ENCODE measurements around the gene SGPP2. TPM values are rescaled to one million over a fixed set of nuclear protein-coding genes. Genes with fewer than 3 reads are reported as not detected.

The SGPP2 gene
- total and polyA plus RNA-seq, 2 experiments from 2014 or later, result 0.08 TPM; not detected in 1

DNA sequence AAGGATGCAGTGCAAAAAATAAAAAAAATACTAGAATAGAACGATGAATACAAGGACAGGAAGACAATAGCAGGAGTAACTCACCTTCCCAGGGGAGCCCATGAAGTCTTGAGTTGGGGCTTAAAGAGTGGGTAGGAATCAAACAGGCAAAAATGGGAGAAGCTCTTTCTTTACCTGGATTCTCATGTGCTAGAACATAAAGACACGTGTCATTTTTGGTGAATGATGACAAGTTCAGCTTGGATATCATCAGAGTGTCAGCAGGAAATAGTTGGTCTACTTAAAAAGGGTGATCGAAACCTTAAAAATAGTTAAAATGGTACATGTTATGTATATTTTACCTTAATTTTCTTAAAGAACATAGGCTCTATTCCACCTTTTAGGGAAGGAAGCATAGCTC, 5.7 kb downstream of the SGPP2 start (continued):
- TF ChIP-seq, protein P1, sequence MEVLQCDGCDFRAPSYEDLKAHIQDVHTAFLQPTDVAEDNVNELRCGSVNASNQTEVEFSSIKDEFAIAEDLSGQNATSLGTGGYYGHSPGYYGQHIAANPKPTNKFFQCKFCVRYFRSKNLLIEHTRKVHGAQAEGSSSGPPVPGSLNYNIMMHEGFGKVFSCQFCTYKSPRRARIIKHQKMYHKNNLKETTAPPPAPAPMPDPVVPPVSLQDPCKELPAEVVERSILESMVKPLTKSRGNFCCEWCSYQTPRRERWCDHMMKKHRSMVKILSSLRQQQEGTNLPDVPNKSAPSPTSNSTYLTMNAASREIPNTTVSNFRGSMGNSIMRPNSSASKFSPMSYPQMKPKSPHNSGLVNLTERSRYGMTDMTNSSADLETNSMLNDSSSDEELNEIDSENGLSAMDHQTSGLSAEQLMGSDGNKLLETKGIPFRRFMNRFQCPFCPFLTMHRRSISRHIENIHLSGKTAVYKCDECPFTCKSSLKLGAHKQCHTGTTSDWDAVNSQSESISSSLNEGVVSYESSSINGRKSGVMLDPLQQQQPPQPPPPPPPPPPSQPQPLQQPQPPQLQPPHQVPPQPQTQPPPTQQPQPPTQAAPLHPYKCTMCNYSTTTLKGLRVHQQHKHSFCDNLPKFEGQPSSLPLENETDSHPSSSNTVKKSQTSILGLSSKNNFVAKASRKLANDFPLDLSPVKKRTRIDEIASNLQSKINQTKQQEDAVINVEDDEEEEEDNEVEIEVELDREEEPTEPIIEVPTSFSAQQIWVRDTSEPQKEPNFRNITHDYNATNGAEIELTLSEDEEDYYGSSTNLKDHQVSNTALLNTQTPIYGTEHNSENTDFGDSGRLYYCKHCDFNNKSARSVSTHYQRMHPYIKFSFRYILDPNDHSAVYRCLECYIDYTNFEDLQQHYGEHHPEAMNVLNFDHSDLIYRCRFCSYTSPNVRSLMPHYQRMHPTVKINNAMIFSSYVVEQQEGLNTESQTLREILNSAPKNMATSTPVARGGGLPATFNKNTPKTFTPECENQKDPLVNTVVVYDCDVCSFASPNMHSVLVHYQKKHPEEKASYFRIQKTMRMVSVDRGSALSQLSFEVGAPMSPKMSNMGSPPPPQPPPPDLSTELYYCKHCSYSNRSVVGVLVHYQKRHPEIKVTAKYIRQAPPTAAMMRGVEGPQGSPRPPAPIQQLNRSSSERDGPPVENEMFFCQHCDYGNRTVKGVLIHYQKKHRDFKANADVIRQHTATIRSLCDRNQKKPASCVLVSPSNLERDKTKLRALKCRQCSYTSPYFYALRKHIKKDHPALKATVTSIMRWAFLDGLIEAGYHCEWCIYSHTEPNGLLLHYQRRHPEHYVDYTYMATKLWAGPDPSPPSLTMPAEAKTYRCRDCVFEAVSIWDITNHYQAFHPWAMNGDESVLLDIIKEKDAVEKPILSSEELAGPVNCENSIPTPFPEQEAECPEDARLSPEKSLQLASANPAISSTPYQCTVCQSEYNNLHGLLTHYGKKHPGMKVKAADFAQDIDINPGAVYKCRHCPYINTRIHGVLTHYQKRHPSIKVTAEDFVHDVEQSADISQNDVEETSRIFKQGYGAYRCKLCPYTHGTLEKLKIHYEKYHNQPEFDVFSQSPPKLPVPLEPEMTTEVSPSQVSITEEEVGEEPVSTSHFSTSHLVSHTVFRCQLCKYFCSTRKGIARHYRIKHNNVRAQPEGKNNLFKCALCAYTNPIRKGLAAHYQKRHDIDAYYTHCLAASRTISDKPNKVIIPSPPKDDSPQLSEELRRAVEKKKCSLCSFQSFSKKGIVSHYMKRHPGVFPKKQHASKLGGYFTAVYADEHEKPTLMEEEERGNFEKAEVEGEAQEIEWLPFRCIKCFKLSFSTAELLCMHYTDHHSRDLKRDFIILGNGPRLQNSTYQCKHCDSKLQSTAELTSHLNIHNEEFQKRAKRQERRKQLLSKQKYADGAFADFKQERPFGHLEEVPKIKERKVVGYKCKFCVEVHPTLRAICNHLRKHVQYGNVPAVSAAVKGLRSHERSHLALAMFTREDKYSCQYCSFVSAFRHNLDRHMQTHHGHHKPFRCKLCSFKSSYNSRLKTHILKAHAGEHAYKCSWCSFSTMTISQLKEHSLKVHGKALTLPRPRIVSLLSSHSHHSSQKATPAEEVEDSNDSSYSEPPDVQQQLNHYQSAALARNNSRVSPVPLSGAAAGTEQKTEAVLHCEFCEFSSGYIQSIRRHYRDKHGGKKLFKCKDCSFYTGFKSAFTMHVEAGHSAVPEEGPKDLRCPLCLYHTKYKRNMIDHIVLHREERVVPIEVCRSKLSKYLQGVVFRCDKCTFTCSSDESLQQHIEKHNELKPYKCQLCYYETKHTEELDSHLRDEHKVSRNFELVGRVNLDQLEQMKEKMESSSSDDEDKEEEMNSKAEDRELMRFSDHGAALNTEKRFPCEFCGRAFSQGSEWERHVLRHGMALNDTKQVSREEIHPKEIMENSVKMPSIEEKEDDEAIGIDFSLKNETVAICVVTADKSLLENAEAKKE (CRISPR knock-in tag; IDR thresholded peaks at IDR 0.05), result no peak
- no peak for TF ChIP-seq ZNF331 (CRISPR knock-in tag; IDR thresholded peaks at IDR 0.05; ENCODE audit: low read depth)
- TF ChIP-seq JUNB (IDR thresholded peaks at IDR 0.05; ENCODE audit: unreplicated experiment), result no peak

DNA sequence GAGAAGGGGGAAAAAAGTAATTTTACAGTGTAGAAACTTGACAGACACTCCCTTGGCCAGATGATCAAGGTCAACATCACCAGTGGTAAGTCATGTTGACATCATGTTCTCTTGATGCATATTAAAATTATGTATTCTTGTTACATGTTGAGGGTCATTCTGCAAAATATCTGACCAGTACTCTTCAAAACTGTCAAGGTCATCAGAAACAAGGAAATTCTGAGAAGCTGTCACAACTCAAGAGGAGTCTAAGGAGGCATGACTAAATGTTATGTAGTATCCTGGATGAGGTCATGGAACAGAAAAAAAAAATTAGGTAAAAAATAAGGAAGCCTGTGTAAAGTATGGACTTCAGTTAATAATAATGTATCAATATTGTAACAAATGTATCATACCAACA, 6.3 kb downstream of the SGPP2 start:
- Histone ChIP-seq H3K27ac (ENCODE audit: low read depth) (no peak overlapping the region), H3K27me3 (ENCODE audit: insufficient read depth) (peaks cover 97% of the 10 kb centered on the region), H2AFZ (no peak overlapping the region), H3K4me2 (no peak overlapping the region), H3F3A (replicated peaks; ENCODE audit: low read depth) (no peaks in the 10 kb centered on the region), H3K36me3 (ENCODE audit: insufficient read depth) (no peaks in the 10 kb centered on the region), H3K4me3 (no peak overlapping the region), H3K79me2 (replicated peaks; ENCODE audit: insufficient read depth) (no peaks in the 10 kb centered on the region), H3K9me2 (ENCODE audit: insufficient read depth) (no peaks in the 10 kb centered on the region), H3K4me1 (ENCODE audit: insufficient read depth) (peaks cover 4% of the 10 kb centered on the region; the same call in 1 of the 2 replicates), H4K20me1 (replicated peaks; ENCODE audit: insufficient read depth) (peaks cover 12% of the 10 kb centered on the region)
- no peak overlapping the region for H3K27ac Mint-ChIP-seq
- H3K9me3 Mint-ChIP-seq, result no peaks in the 10 kb centered on the region
- H3K4me3 Mint-ChIP-seq, result no peak overlapping the region
- H3K36me3 Mint-ChIP-seq (ENCODE audit: low read depth), result no peaks in the 10 kb centered on the region
- H3K4me1 Mint-ChIP-seq, result peaks cover 10% of the 10 kb centered on the region; the same call in 2 of the 3 replicates
- peaks cover 56% of the 10 kb centered on the region for H3K27me3 Mint-ChIP-seq (ENCODE audit: insufficient read depth, low read depth, poor library complexity)
- ATAC-seq, result no peak
- DNase-seq (ENCODE audit: low spot score), result no peak
- TF ChIP-seq ZNF331 (CRISPR knock-in tag; IDR thresholded peaks at IDR 0.05; ENCODE audit: low read depth), result no peak
- TF ChIP-seq NANOG (IDR thresholded peaks at IDR 0.05; ENCODE audit: borderline replicate concordance), result no peak
- TF ChIP-seq POLR2AphosphoS5 (IDR thresholded peaks at IDR 0.05; ENCODE audit: low read depth), result no peak
- TF ChIP-seq ZNF114 (CRISPR knock-in tag; IDR thresholded peaks at IDR 0.05), result no peak
